ENCODE data around the gene SPECC1L. TPM values are rescaled to one million over a fixed set of nuclear protein-coding genes. Genes with fewer than 3 reads are reported as not detected.

SPECC1L gene
- total and polyA plus RNA-seq, 7 experiments from 2014 or later: 14.6 to 69.0 (median 39.9) TPM

- H3K36me3 Mint-ChIP-seq: peaks cover 0 to 6% (median 0%) of the 10 kb centered on the region in 5 donors
- ATAC-seq: no peak
- no peaks in the 10 kb centered on the region for H3K36me3 ChIP-seq (ENCODE audit: control insufficient read depth in 2 of 3, insufficient read depth in 3 of 3, low read length in 3 of 3)
- peaks cover 0 to 15% (median 0%) of the 10 kb centered on the region in 7 donors for H3K4me1 Mint-ChIP-seq
- H3K27me3 ChIP-seq (ENCODE audit: control insufficient read depth in 2 of 2, insufficient read depth in 2 of 2, low read length in 2 of 2): no peaks in the 10 kb centered on the region
- peak overlapping the region in 1 of 10 donors; percentile 8 for H3K4me3 Mint-ChIP-seq
- intact Hi-C loops (cut with micrococcal nuclease): loop anchor here in 1 of 2 donors (5.0 kb wide), 1 partner anchor 33 kb away; the partner anchor contains the start of gene ADORA2A
- H3K27ac ChIP-seq (ENCODE audit: low read depth, low read length): no peak overlapping the region
- H3K9me3 Mint-ChIP-seq: peaks cover 0 to 3% (median 0%) of the 10 kb centered on the region in 11 donors
- no peak for DNase-seq
- ChIA-PET CTCF (no interaction called here), POLR2A (interaction anchor here (1.5 kb wide), 1 partner anchor 32 kb away, joined by 4 read pairs; the partner anchor contains the start of gene ADORA2A)
- no peaks in the 10 kb centered on the region for H3K27me3 Mint-ChIP-seq
- peak overlapping the region in 2 of 9 donors; percentile 63 to 67 for H3K27ac Mint-ChIP-seq
- no peaks in the 10 kb centered on the region for H3K9me3 ChIP-seq (ENCODE audit: control insufficient read depth in 2 of 3, low read length in 3 of 3)
- no peak overlapping the region for H3K4me3 ChIP-seq (ENCODE audit: low read length)
- no peaks in the 10 kb centered on the region for H3K4me1 ChIP-seq (ENCODE audit: control insufficient read depth in 2 of 2, insufficient read depth in 2 of 2, low read length in 2 of 2)
Measured at GRCh38 chr22:24460418-24461089, 189.9 kb downstream of the SPECC1L start.

- H3K4me1 ChIP-seq (ENCODE audit: control insufficient read depth in 2 of 2, insufficient read depth in 2 of 2, low read length in 2 of 2): no peaks in the 10 kb centered on the region
Measured at GRCh38 chr22:24463071-24463760, 192.6 kb downstream of the SPECC1L start.

GRCh38 chr22:24465566-24465965 lies 194.9 kb downstream of the SPECC1L start:
- ChIA-PET POLR2A (no interaction called here), CTCF (no interaction called here)
- DNase-seq: no peak
- Histone ChIP-seq H3K27me3 (ENCODE audit: control insufficient read depth in 2 of 2, insufficient read depth in 2 of 2, low read length in 2 of 2) (no peaks in the 10 kb centered on the region), H3K36me3 (ENCODE audit: control insufficient read depth in 2 of 3, insufficient read depth in 3 of 3, low read length in 3 of 3) (no peaks in the 10 kb centered on the region), H3K9me3 (ENCODE audit: control insufficient read depth in 2 of 3, low read length in 3 of 3) (no peaks in the 10 kb centered on the region), H3K27ac (ENCODE audit: low read depth, low read length) (no peak overlapping the region), H3K4me3 (ENCODE audit: low read length) (no peak overlapping the region), H3K4me1 (ENCODE audit: control insufficient read depth in 2 of 2, insufficient read depth in 2 of 2, low read length in 2 of 2) (no peaks in the 10 kb centered on the region)
- Mint-ChIP-seq H3K4me3 (no peak overlapping the region), H3K27ac (peak overlapping the region in 2 of 9 donors; percentile 16 to 41), H3K27me3 (no peaks in the 10 kb centered on the region), H3K36me3 (peaks cover 0 to 5% (median 0%) of the 10 kb centered on the region in 5 donors), H3K4me1 (peaks cover 0 to 14% (median 3%) of the 10 kb centered on the region in 7 donors), H3K9me3 (peaks cover 0 to 3% (median 0%) of the 10 kb centered on the region in 11 donors)
- ATAC-seq: no peak
- intact Hi-C loops (cut with micrococcal nuclease): no loop called here

More at GRCh38 chr22:24463071-24463760, 192.6 kb downstream of the SPECC1L start:
- H3K9me3 ChIP-seq (ENCODE audit: control insufficient read depth in 2 of 3, low read length in 3 of 3): no peaks in the 10 kb centered on the region
- no peak overlapping the region for H3K4me3 ChIP-seq (ENCODE audit: low read length)
- H3K4me3 Mint-ChIP-seq: no peak overlapping the region
- no peak overlapping the region for H3K27ac Mint-ChIP-seq
- no peaks in the 10 kb centered on the region for H3K27me3 Mint-ChIP-seq
- intact Hi-C loops (cut with micrococcal nuclease): loop anchor here in 1 of 2 donors (5.0 kb wide), 1 partner anchor 36 kb away; the partner anchor contains the start of gene ADORA2A
- H3K27me3 ChIP-seq (ENCODE audit: control insufficient read depth in 2 of 2, insufficient read depth in 2 of 2, low read length in 2 of 2): no peaks in the 10 kb centered on the region
- peaks cover 0 to 22% (median 5%) of the 10 kb centered on the region in 7 donors for H3K4me1 Mint-ChIP-seq
- peaks cover 0 to 3% (median 0%) of the 10 kb centered on the region in 11 donors for H3K9me3 Mint-ChIP-seq
- H3K36me3 ChIP-seq (ENCODE audit: control insufficient read depth in 2 of 3, insufficient read depth in 3 of 3, low read length in 3 of 3): no peaks in the 10 kb centered on the region
- CTCF ChIA-PET: no interaction called here
- H3K27ac ChIP-seq (ENCODE audit: low read depth, low read length): no peak overlapping the region
- H3K36me3 Mint-ChIP-seq: peaks cover 0 to 5% (median 0%) of the 10 kb centered on the region in 5 donors
- peak; percentile 26 for ATAC-seq
- no peak for DNase-seq
- POLR2A ChIA-PET: no interaction called here

GRCh38 chr22:24465975-24466374 lies 195.3 kb downstream of the SPECC1L start:
- no peak for ATAC-seq
- intact Hi-C loops (cut with micrococcal nuclease): no loop called here
- Histone ChIP-seq H3K4me3 (ENCODE audit: low read length) (no peak overlapping the region), H3K9me3 (ENCODE audit: control insufficient read depth in 2 of 3, low read length in 3 of 3) (no peaks in the 10 kb centered on the region), H3K36me3 (ENCODE audit: control insufficient read depth in 2 of 3, insufficient read depth in 3 of 3, low read length in 3 of 3) (no peaks in the 10 kb centered on the region), H3K4me1 (ENCODE audit: control insufficient read depth in 2 of 2, insufficient read depth in 2 of 2, low read length in 2 of 2) (no peaks in the 10 kb centered on the region), H3K27me3 (ENCODE audit: control insufficient read depth in 2 of 2, insufficient read depth in 2 of 2, low read length in 2 of 2) (no peaks in the 10 kb centered on the region), H3K27ac (ENCODE audit: low read depth, low read length) (no peak overlapping the region)
- H3K4me1 Mint-ChIP-seq: peaks cover 0 to 10% (median 3%) of the 10 kb centered on the region in 7 donors
- peak overlapping the region in 1 of 9 donors; percentile 41 for H3K27ac Mint-ChIP-seq
- CTCF ChIA-PET: no interaction called here
- H3K9me3 Mint-ChIP-seq: peaks cover 0 to 3% (median 0%) of the 10 kb centered on the region in 11 donors
- no peaks in the 10 kb centered on the region for H3K27me3 Mint-ChIP-seq
- no peak overlapping the region for H3K4me3 Mint-ChIP-seq
- POLR2A ChIA-PET: no interaction called here
- DNase-seq: no peak
- peaks cover 0 to 5% (median 0%) of the 10 kb centered on the region in 5 donors for H3K36me3 Mint-ChIP-seq

- intact Hi-C loops (cut with micrococcal nuclease): no loop called here
- Mint-ChIP-seq H3K27ac (peak overlapping the region in 2 of 9 donors; percentile 5 to 41), H3K4me1 (peaks cover 0 to 10% (median 3%) of the 10 kb centered on the region in 7 donors), H3K9me3 (peaks cover 0 to 3% (median 0%) of the 10 kb centered on the region in 11 donors), H3K36me3 (peaks cover 0 to 5% (median 0%) of the 10 kb centered on the region in 5 donors), H3K4me3 (no peak overlapping the region), H3K27me3 (no peaks in the 10 kb centered on the region)
- ATAC-seq (peak; percentile 29), DNase-seq (no peak)
- Histone ChIP-seq H3K4me3 (ENCODE audit: low read length) (no peak overlapping the region), H3K27me3 (ENCODE audit: control insufficient read depth in 2 of 2, insufficient read depth in 2 of 2, low read length in 2 of 2) (no peaks in the 10 kb centered on the region), H3K36me3 (ENCODE audit: control insufficient read depth in 2 of 3, insufficient read depth in 3 of 3, low read length in 3 of 3) (no peaks in the 10 kb centered on the region), H3K4me1 (ENCODE audit: control insufficient read depth in 2 of 2, insufficient read depth in 2 of 2, low read length in 2 of 2) (no peaks in the 10 kb centered on the region), H3K27ac (ENCODE audit: low read depth, low read length) (no peak overlapping the region), H3K9me3 (ENCODE audit: control insufficient read depth in 2 of 3, low read length in 3 of 3) (no peaks in the 10 kb centered on the region)
- ChIA-PET POLR2A (no interaction called here), CTCF (no interaction called here)
Measured at GRCh38 chr22:24466716-24467328, 196.2 kb downstream of the SPECC1L start.

GRCh38 chr22:24467340-24467739 lies 196.7 kb downstream of the SPECC1L start:
- POLR2A ChIA-PET: no interaction called here
- H3K9me3 Mint-ChIP-seq: peaks cover 0 to 3% (median 0%) of the 10 kb centered on the region in 11 donors
- H3K27me3 Mint-ChIP-seq: no peaks in the 10 kb centered on the region

More at GRCh38 chr22:24467340-24467739, 196.7 kb downstream of the SPECC1L start:
- H3K4me1 ChIP-seq (ENCODE audit: control insufficient read depth in 2 of 2, insufficient read depth in 2 of 2, low read length in 2 of 2): no peaks in the 10 kb centered on the region
- H3K9me3 ChIP-seq (ENCODE audit: control insufficient read depth in 2 of 3, low read length in 3 of 3): no peaks in the 10 kb centered on the region
- H3K27me3 ChIP-seq (ENCODE audit: control insufficient read depth in 2 of 2, insufficient read depth in 2 of 2, low read length in 2 of 2): no peaks in the 10 kb centered on the region
- peaks cover 0 to 10% (median 3%) of the 10 kb centered on the region in 7 donors for H3K4me1 Mint-ChIP-seq
- H3K27ac Mint-ChIP-seq: no peak overlapping the region
- ATAC-seq (no peak), DNase-seq (no peak)
- peaks cover 0 to 5% (median 0%) of the 10 kb centered on the region in 5 donors for H3K36me3 Mint-ChIP-seq
- no peaks in the 10 kb centered on the region for H3K36me3 ChIP-seq (ENCODE audit: control insufficient read depth in 2 of 3, insufficient read depth in 3 of 3, low read length in 3 of 3)
- intact Hi-C loops (cut with micrococcal nuclease): no loop called here
- no peak overlapping the region for H3K4me3 Mint-ChIP-seq
- no peak overlapping the region for H3K4me3 ChIP-seq (ENCODE audit: low read length)
- no peak overlapping the region for H3K27ac ChIP-seq (ENCODE audit: low read depth, low read length)
- CTCF ChIA-PET: interaction anchor here (0.5 kb wide), 1 partner anchor 182 kb away, joined by 3 read pairs; no protein-coding TSS in a partner anchor

Data from naive thymus-derived CD4-positive, alpha-beta T cell (primary cell).